Loucy (cell line): ENCODE results near the gene ABL2.
"Not testable (repeated sequence)": the region's sequence is repeated elsewhere in the genome, so short reads cannot be mapped to it uniquely, and the experiment has no call there.

Experiments used
- H2AFZ ChIP-seq: fragments of 200-600 bp; sonication (generic); 2 replicates; pipeline ENCODE4 v1.6.0; 2016; ENCODE audit warnings: antibody characterized with exemption, mild to moderate bottlenecking, low read length, moderate library complexity
- H3F3A ChIP-seq: fragments of 200-600 bp; 2 replicates; pipeline ENCODE4 v1.6.0; 2016; ENCODE audit warnings: antibody characterized with exemption, low read depth, mild to moderate bottlenecking
- H3K27me3 ChIP-seq: fragments of 200-600 bp; sonication (generic); 2 replicates; pipeline ENCODE4 v1.6.1; 2014; ENCODE audit warnings: low read length, mild to moderate bottlenecking; ENCODE audit not compliant: insufficient read depth, poor library complexity, severe bottlenecking
- H3K36me3 ChIP-seq: fragments of 200-600 bp; sonication (generic); 2 replicates; pipeline ENCODE4 v1.6.1; 2016; ENCODE audit warnings: low read length; ENCODE audit not compliant: insufficient read depth
- H3K4me1 ChIP-seq: fragments of 200-600 bp; sonication (generic); 2 replicates; pipeline ENCODE4 v1.5.1; 2014; ENCODE audit warnings: low read length, mild to moderate bottlenecking; ENCODE audit not compliant: insufficient read depth, poor library complexity, severe bottlenecking
- H3K4me2 ChIP-seq: fragments of 200-600 bp; sonication (generic); 2 replicates; pipeline ENCODE4 v1.6.0; 2014; ENCODE audit warnings: antibody characterized with exemption, low read length, low read depth, mild to moderate bottlenecking; ENCODE audit not compliant: poor library complexity, severe bottlenecking
- H3K4me3 ChIP-seq: fragments of 200-600 bp; sonication (generic); 2 replicates; pipeline ENCODE4 v1.5.1; 2014; ENCODE audit warnings: low read length, mild to moderate bottlenecking, mixed read lengths; ENCODE audit not compliant: poor library complexity, severe bottlenecking
- H3K79me2 ChIP-seq: fragments of 200-600 bp; sonication (generic); 2 replicates; pipeline ENCODE4 v1.6.1; 2014; ENCODE audit warnings: low read length; ENCODE audit not compliant: insufficient read depth
- H3K9ac ChIP-seq: fragments of 200-600 bp; sonication (generic); 2 replicates; pipeline ENCODE4 v1.6.0; 2014; ENCODE audit warnings: mild to moderate bottlenecking, low read depth, low read length, moderate library complexity; ENCODE audit not compliant: poor library complexity, severe bottlenecking
- H3K9me2 ChIP-seq: fragments of 200-600 bp; sonication (generic); replicated peaks from 2 replicates; pipeline ENCODE4 v1.6.1; 2016; ENCODE audit warnings: low read depth, low read length, mixed read lengths
- H3K9me3 ChIP-seq: fragments of 200-600 bp; sonication (generic); 2 replicates; pipeline ENCODE4 v1.6.1; 2014; ENCODE audit warnings: mild to moderate bottlenecking, antibody characterized with exemption, low read length, low read depth; ENCODE audit not compliant: insufficient read depth
- H4K20me1 ChIP-seq: fragments of 200-600 bp; sonication (generic); 2 replicates; pipeline ENCODE4 v1.6.0; 2014; ENCODE audit warnings: antibody characterized with exemption, low read length, mild to moderate bottlenecking; ENCODE audit not compliant: insufficient read depth, poor library complexity, severe bottlenecking
- CTCF ChIP-seq: fragments of 200-600 bp; sonication (generic); conservative IDR thresholded peaks from 2 replicates; pipeline ENCODE4 v1.5.1; 2014; ENCODE audit warnings: mild to moderate bottlenecking, antibody characterized with exemption, low read length
- EZH2phosphoT487 ChIP-seq: fragments of 200-600 bp; IDR thresholded peaks from 2 replicates; pipeline ENCODE4 v1.6.1; 2018; ENCODE audit warnings: antibody characterized with exemption, mild to moderate bottlenecking, moderate library complexity, borderline replicate concordance

The ABL2 gene

DNA sequence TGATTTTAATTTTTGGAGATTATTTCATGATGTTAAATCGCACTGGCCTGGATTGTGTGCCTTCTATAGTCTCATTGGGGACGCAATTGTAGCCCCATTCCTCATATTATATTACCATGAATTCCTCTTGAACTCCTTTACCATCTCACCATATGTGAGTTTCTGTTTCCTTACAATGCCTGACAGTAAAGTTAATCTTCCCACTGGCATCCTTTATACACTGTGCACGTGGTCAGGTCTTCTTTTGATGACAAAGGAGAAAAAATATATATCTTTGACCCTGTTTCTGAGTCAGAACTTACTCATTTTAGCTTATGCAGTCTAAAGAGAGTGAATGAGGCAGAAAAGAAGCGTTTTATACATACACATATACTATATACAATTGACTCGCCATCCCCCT lies 774 bp upstream of the ABL2 start:
- peaks cover 38% of the 10 kb centered on the region for H3K79me2 ChIP-seq
- H3F3A ChIP-seq = no peaks in the 10 kb centered on the region
- H3K4me2 ChIP-seq = peak overlapping the region; percentile 89
- H2AFZ ChIP-seq = peak overlapping the region; percentile 100
- no peaks in the 10 kb centered on the region for H3K9me2 ChIP-seq
- H4K20me1 ChIP-seq = peaks cover 15% of the 10 kb centered on the region
- H3K9ac ChIP-seq = peak overlapping the region; percentile 79
- H3K9me3 ChIP-seq = no peaks in the 10 kb centered on the region
- H3K27me3 ChIP-seq = no peaks in the 10 kb centered on the region
- H3K4me1 ChIP-seq = peaks cover 28% of the 10 kb centered on the region
- peak overlapping the region; percentile 96 for H3K4me3 ChIP-seq
- TF ChIP-seq EZH2phosphoT487 (no peak), CTCF (no peak)
- no peaks in the 10 kb centered on the region for H3K36me3 ChIP-seq

- Histone ChIP-seq H3F3A (no peaks in the 10 kb centered on the region), H3K79me2 (peaks cover 52% of the 10 kb centered on the region), H3K27me3 (no peaks in the 10 kb centered on the region), H3K4me3 (peak overlapping the region; percentile 96), H4K20me1 (peaks cover 19% of the 10 kb centered on the region), H2AFZ (no peak overlapping the region), H3K4me1 (peaks cover 28% of the 10 kb centered on the region), H3K9me2 (no peaks in the 10 kb centered on the region), H3K9ac (peak overlapping the region; percentile 79), H3K9me3 (no peaks in the 10 kb centered on the region), H3K36me3 (no peaks in the 10 kb centered on the region), H3K4me2 (peak overlapping the region; percentile 94)
- TF ChIP-seq EZH2phosphoT487 (no peak), CTCF (no peak)
Observed at GRCh38 chr1:179228783-179229213, 679 bp downstream of the ABL2 start.

DNA sequence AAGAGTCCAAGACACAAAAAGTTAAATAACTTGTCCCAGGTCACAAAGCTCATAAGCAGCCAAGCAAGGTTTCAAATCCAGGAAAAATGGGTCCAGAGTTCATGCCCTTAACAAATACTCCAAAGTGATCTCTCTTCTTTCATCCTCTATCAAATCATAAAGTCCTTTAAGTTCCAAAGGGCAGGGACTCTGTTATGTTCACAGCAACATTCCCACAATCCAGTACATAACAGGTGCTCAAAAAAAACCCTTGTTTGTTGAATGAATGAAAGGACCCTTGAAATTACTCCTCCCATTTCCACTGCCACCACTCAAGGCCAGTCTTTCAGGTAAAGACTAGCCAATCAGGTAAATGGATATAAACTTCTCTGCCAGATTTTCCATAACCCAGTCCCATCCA lies 2.7 kb downstream of the ABL2 start:
- peaks cover 67% of the 10 kb centered on the region for H3K79me2 ChIP-seq
- no peaks in the 10 kb centered on the region for H3K9me3 ChIP-seq

DNA sequence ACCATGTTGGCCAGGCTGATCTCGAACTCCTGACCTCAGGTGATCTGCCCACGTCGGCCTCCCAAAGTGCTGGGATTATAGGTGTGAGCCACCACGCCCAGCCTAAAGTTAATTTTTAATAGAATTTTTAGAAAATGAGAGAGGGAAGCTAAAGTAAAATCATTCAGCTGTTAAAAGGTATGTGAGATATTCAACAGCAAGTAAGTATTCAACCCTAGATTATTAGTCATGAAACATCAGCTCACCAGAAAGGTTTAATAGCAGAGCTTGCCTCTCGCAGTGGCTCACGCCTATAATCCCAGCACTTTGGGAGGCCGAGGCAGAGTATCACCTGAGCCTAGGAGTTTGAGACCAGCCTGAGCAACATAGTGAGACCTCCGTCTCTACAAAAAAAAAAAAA lies 5.0 kb downstream of the ABL2 start:
- peaks cover 80% of the 10 kb centered on the region for H3K79me2 ChIP-seq
- not testable (repeated sequence) for H3K9ac ChIP-seq, H3K9me2 ChIP-seq, H3F3A ChIP-seq, H3K36me3 ChIP-seq, H3K9me3 ChIP-seq, H3K4me3 ChIP-seq, H2AFZ ChIP-seq, H3K27me3 ChIP-seq
- H3K4me1 ChIP-seq = peaks cover 20% of the 10 kb centered on the region
- peak overlapping the region; percentile 6 for H3K4me2 ChIP-seq
- peaks cover 19% of the 10 kb centered on the region for H4K20me1 ChIP-seq

More for the DNA sequence above, 2.7 kb downstream of the ABL2 start:
- Histone ChIP-seq H3F3A (no peaks in the 10 kb centered on the region), H3K4me1 (peaks cover 28% of the 10 kb centered on the region), H3K36me3 (0 out of 2 replicates have a peak, but pooled peaks cover 4% of the 10 kb centered on the region), H3K27me3 (no peaks in the 10 kb centered on the region), H3K4me3 (peak overlapping the region; percentile 48), H3K4me2 (peak overlapping the region; percentile 94), H2AFZ (no peak overlapping the region), H3K9ac (no peak overlapping the region), H4K20me1 (peaks cover 19% of the 10 kb centered on the region), H3K9me2 (no peaks in the 10 kb centered on the region)
- TF ChIP-seq EZH2phosphoT487 (no peak), CTCF (no peak)

DNA sequence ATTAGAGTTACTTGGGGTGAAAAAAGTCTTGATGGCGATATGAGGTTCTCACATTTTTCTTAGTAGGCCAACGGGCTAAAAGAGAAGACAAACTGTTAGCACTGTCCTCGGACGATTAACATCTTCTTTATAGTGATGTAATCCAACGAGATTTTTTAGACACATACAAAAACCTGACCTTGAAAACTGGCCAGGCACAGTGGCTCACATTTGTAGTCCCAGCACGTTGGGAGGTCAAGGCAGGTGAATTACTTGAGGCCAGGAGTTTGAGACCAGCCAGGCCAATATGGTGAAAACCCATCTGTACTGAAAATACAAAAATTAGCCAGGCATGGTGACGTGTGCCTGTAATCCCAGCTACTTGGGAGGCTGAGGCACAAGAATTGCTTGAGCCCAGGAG lies 8.4 kb downstream of the ABL2 start:
- not testable (repeated sequence) for H3K4me3 ChIP-seq, H3K9me2 ChIP-seq, H3F3A ChIP-seq, H3K4me1 ChIP-seq, H2AFZ ChIP-seq, H3K27me3 ChIP-seq, H3K36me3 ChIP-seq, H3K4me2 ChIP-seq, H3K9me3 ChIP-seq, H3K9ac ChIP-seq
- H3K79me2 ChIP-seq = peaks cover 66% of the 10 kb centered on the region; the same call in 1 of the 2 replicates
- peaks cover 12% of the 10 kb centered on the region for H4K20me1 ChIP-seq
